Measurements from ENCODE around the gene ZIC1. TPM values are rescaled to one million over a fixed set of nuclear protein-coding genes. Genes with fewer than 3 reads are reported as not detected.

ZIC1 gene
- total RNA-seq, 4 donors from 2014 or later = not detected

DNA sequence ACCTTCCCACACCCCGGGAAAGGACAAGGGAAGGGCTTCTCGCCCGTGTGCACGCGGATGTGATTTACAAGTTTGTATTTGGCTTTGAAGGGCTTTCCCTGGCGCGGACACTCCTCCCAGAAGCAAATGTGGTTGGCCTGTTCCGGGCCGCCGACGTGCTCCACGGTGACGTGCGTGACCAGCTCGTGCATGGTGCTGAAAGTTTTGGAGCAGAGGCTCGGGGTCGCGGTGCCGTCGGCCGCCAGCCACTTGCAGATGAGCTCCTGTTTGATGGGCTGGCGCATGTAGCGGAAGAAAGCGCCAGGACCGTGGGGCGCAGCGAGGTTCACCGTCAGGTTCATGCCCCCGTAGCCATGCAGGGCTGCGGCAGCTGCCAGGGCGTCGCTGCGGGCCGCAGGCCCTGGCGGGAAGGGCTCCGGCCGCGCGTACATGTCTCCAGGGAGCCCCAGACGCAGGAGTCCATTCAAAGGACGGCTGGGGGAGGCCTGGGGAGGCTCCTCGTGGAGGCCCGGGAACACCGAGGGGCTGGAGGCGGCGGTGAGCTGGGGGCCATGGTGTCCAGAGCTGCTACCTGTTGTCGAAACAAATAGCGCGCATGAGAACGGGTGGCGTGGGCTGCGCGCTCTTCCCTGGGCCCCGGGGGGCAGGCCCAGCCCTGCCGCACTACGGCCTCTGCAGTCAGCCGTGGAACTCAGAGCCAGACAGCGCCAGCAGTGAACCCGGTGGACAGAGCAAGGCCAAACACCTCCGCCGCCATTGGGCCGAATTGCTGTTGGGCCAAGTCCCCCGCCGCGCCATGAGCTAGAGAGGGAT, 13.1 kb upstream of the ZIC1 start:
- no peak overlapping the region for H3K4me3 ChIP-seq
- WGBS, 2 donors (ENCODE audit: low coverage in 1 of 2) = 29% methylated on average over 58 of the region's 65 CpGs; no CpG with 5 or more reads in 1 of the 2 donors
- H3K4me1 ChIP-seq = peaks cover 0 to 27% (median 19%) of the 10 kb centered on the region in 4 donors
- H3K27me3 ChIP-seq = peaks cover 100% of the 10 kb centered on the region
- DNase-seq = no peak
- no peak overlapping the region for H3K27ac ChIP-seq
- no peaks in the 10 kb centered on the region for H3K36me3 ChIP-seq
- intact Hi-C loops (cut with DNase I; ENCODE audit: low total_unique reads) = no loop called here
- no peak for TF ChIP-seq POLR2AphosphoS5 (IDR thresholded peaks at IDR 0.05)
- TF ChIP-seq EP300 (IDR thresholded peaks at IDR 0.05; ENCODE audit: low read depth) = no peak
- no peak for TF ChIP-seq POLR2A (IDR thresholded peaks at IDR 0.05)
- TF ChIP-seq, protein P1, sequence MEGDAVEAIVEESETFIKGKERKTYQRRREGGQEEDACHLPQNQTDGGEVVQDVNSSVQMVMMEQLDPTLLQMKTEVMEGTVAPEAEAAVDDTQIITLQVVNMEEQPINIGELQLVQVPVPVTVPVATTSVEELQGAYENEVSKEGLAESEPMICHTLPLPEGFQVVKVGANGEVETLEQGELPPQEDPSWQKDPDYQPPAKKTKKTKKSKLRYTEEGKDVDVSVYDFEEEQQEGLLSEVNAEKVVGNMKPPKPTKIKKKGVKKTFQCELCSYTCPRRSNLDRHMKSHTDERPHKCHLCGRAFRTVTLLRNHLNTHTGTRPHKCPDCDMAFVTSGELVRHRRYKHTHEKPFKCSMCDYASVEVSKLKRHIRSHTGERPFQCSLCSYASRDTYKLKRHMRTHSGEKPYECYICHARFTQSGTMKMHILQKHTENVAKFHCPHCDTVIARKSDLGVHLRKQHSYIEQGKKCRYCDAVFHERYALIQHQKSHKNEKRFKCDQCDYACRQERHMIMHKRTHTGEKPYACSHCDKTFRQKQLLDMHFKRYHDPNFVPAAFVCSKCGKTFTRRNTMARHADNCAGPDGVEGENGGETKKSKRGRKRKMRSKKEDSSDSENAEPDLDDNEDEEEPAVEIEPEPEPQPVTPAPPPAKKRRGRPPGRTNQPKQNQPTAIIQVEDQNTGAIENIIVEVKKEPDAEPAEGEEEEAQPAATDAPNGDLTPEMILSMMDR (IDR thresholded peaks at IDR 0.05) = no peak
- no peaks in the 10 kb centered on the region for H3K9me3 ChIP-seq
- in situ Hi-C loops (cut with MboI; ENCODE audit: low pct_ligation_motif_present in 1 of 4, low pct_unique_long_range_greater_than_20kb in 1 of 4, low sequenced_read_pairs in 3 of 4) = no loop called here

DNA sequence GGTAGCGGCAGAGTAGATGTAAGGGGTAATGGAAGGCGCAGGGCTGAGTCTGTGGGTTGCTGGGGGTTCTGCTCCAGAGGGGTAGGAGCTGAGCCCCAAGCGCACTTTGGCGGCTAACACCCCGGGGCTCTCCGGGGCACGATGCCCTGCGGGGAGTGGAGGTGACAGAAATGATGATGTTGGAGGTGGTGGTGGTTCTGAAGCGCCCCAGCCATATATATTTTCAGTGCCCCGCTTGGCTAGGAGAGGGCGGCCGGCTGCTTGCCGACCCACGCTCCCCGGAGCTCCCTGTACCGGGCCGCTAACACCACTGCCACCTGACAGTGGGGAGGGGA, 12.5 kb upstream of the ZIC1 start:
- TF ChIP-seq POLR2A (IDR thresholded peaks at IDR 0.05) (no peak), POLR2AphosphoS5 (IDR thresholded peaks at IDR 0.05) (no peak), EP300 (IDR thresholded peaks at IDR 0.05; ENCODE audit: low read depth) (no peak)
- TF ChIP-seq, protein P1 (IDR thresholded peaks at IDR 0.05) = no peak
- Histone ChIP-seq H3K27me3 (peaks cover 100% of the 10 kb centered on the region), H3K4me1 (peaks cover 0 to 27% (median 19%) of the 10 kb centered on the region in 4 donors), H3K36me3 (no peaks in the 10 kb centered on the region), H3K27ac (no peak overlapping the region), H3K9me3 (no peaks in the 10 kb centered on the region), H3K4me3 (no peak overlapping the region)
- intact Hi-C loops (cut with DNase I; ENCODE audit: low total_unique reads) (no loop called here), in situ Hi-C loops (cut with MboI; ENCODE audit: low pct_ligation_motif_present in 1 of 4, low pct_unique_long_range_greater_than_20kb in 1 of 4, low sequenced_read_pairs in 3 of 4) (no loop called here)
- 16 to 38% methylated on average over 8 to 17 of the region's 17 CpGs for WGBS, 2 donors (ENCODE audit: low coverage in 1 of 2)
- no peak for DNase-seq

DNA sequence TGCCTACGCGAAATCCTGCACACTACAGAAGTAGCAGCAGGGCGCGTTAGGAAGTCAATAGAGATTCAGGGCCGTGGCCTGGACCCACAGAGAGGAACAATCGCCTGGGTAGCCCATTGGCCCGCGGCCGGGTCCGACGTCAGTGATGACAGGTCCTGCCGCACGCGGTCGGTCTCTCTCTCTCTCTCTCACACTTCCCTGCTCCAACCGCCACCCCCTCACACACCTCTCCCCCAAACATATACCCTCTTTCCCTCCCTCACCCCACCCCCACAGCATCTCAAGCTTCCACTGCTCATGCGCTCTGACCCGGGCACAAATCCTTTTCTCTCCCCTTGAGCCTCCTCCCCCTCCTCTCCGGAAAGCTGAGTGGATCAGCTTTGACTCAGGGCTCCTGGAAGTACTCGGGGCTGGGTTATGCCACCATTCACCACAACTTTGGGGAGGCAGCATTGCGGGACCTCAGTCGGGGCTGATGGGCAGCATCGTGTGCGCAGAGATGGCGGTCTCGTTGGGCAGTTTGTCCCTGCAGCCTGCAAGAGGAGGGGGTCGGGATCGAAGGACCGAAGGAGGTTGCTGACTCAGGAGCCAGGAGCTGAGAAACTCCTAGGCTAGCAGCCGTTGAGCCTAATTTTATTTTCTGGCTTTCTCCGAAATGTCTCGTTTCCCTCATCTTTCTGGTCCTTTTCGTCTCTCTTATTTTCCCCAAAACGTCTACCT, 11.8 kb upstream of the ZIC1 start:
- Histone ChIP-seq H3K4me1 (peaks cover 0 to 22% (median 14%) of the 10 kb centered on the region in 4 donors), H3K27ac (no peak overlapping the region), H3K36me3 (no peaks in the 10 kb centered on the region), H3K4me3 (no peak overlapping the region), H3K9me3 (no peaks in the 10 kb centered on the region), H3K27me3 (peaks cover 100% of the 10 kb centered on the region)
- in situ Hi-C loops (cut with MboI; ENCODE audit: low pct_ligation_motif_present in 1 of 4, low pct_unique_long_range_greater_than_20kb in 1 of 4, low sequenced_read_pairs in 3 of 4) (no loop called here), intact Hi-C loops (cut with DNase I; ENCODE audit: low total_unique reads) (no loop called here)
- WGBS, 2 donors (ENCODE audit: low coverage in 1 of 2) = 20 to 27% methylated on average over 9 to 34 of the region's 34 CpGs
- no peak for DNase-seq
- TF ChIP-seq, protein P1 (IDR thresholded peaks at IDR 0.05) = no peak
- TF ChIP-seq EP300 (IDR thresholded peaks at IDR 0.05; ENCODE audit: low read depth) = no peak

DNA sequence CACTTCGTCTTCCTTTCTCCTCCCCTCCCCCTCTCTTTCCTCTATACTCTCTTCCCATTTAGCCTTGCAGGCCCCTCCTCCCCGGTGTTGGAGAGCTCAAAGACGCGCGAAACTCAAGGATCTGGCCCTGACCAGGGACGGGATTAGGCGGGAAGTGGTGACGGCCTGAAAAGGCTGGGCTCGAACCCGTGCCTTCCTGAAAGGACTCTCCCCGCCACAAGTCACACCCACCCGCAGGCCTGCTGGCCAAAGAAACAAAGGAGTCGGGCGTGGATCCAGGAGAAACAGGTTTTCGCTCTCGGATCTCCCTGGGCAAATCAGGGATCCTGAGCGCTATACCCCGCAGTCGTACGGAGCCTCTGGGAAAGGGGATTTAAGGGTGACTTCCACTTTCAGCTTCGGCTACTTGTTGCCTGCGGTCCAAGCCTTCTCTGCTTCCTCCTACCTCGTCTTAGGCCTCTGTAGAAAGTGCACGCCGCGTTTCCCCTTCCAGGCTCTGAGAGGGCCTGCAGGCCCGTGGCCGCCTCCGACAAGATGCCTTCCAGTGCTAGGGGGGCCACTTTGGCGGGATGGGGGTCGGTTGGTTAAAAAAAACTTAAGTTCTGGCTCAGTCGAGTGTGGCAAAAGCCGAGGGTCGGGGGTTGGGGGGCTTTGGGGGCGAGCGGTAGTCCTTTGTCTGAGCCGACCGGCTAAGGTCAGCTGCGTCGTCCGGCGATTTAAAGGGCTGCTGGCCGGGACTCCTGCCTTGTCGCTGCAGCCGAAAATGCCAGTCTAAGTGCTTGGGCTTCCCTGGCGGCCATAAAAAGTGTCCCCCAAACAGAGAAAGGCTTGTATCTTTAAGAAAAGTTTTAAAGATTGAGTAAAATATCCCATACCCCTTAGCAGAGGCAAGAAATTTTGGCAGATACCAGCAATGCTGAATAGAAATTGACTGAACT, 11.0 kb upstream of the ZIC1 start:
- WGBS, 2 donors (ENCODE audit: low coverage in 1 of 2) = 32 to 45% methylated on average over 6 to 45 of the region's 46 CpGs
- Histone ChIP-seq H3K9me3 (no peaks in the 10 kb centered on the region), H3K27ac (no peak overlapping the region), H3K4me3 (no peak overlapping the region), H3K36me3 (no peaks in the 10 kb centered on the region), H3K4me1 (peaks cover 0 to 17% (median 8%) of the 10 kb centered on the region in 4 donors), H3K27me3 (peaks cover 100% of the 10 kb centered on the region)
- TF ChIP-seq EP300 (IDR thresholded peaks at IDR 0.05; ENCODE audit: low read depth) (no peak), POLR2A (IDR thresholded peaks at IDR 0.05) (no peak), POLR2AphosphoS5 (IDR thresholded peaks at IDR 0.05) (no peak)
- TF ChIP-seq, protein P1 (IDR thresholded peaks at IDR 0.05) = no peak
- intact Hi-C loops (cut with DNase I; ENCODE audit: low total_unique reads) = no loop called here
- in situ Hi-C loops (cut with MboI; ENCODE audit: low pct_ligation_motif_present in 1 of 4, low pct_unique_long_range_greater_than_20kb in 1 of 4, low sequenced_read_pairs in 3 of 4) = no loop called here
- DNase-seq = no peak
